Hepatocyte (in vitro differentiated cells): ENCODE data around the gene KIAA1614. TPM values are rescaled to one million over a fixed set of nuclear protein-coding genes. Genes with fewer than 3 reads are reported as not detected.

Source experiments
- DNase-seq: peaks from one replicate; pipeline ENCODE4 v3.0.0-alpha.2; 2016; ENCODE audit warnings: low spot score
- H2AFZ ChIP-seq: fragments of 200-600 bp; sonication (generic); 2 replicates; pipeline ENCODE4 v1.6.0; 2016; ENCODE audit warnings: antibody characterized with exemption, mild to moderate bottlenecking
- H3K27ac ChIP-seq: fragments of 200-600 bp; sonication (generic); 2 replicates; pipeline ENCODE4 v1.5.1; 2016; ENCODE audit warnings: mild to moderate bottlenecking
- H3K27me3 ChIP-seq: fragments of 200-600 bp; sonication (generic); 2 replicates; pipeline ENCODE4 v1.6.1; 2016
- H3K36me3 ChIP-seq: fragments of 200-600 bp; sonication (generic); replicated peaks from 2 replicates; pipeline ENCODE4 v1.5.1; 2016; ENCODE audit warnings: low read depth; ENCODE audit not compliant: insufficient read depth
- H3K4me1 ChIP-seq: fragments of 200-600 bp; sonication (generic); 2 replicates; pipeline ENCODE4 v1.5.1; 2016; ENCODE audit warnings: mild to moderate bottlenecking, moderate library complexity; ENCODE audit not compliant: insufficient read depth
- H3K4me2 ChIP-seq: fragments of 200-600 bp; sonication (generic); 2 replicates; pipeline ENCODE4 v1.6.0; 2016
- H3K4me3 ChIP-seq: fragments of 200-600 bp; sonication (generic); 2 replicates; pipeline ENCODE4 v1.5.1; 2016; ENCODE audit warnings: mild to moderate bottlenecking
- H3K79me2 ChIP-seq: fragments of 200-600 bp; sonication (generic); 2 replicates; pipeline ENCODE4 v1.6.0; 2017; ENCODE audit warnings: mild to moderate bottlenecking
- H3K9me2 ChIP-seq: fragments of 200-600 bp; sonication (generic); replicated peaks from 2 replicates; pipeline ENCODE4 v1.6.0; 2017; ENCODE audit warnings: mild to moderate bottlenecking; ENCODE audit not compliant: insufficient read depth
- H3K9me3 ChIP-seq: fragments of 200-600 bp; sonication (generic); 2 replicates; pipeline ENCODE4 v1.5.1; 2016; ENCODE audit warnings: low read depth, mild to moderate bottlenecking
- H4K20me1 ChIP-seq: fragments of 200-600 bp; sonication (generic); 2 replicates; pipeline ENCODE4 v1.6.0; 2016; ENCODE audit warnings: mild to moderate bottlenecking; ENCODE audit not compliant: insufficient read depth, poor library complexity, severe bottlenecking
- CTCF ChIP-seq: fragments of 200-600 bp; sonication (generic); IDR thresholded peaks from 2 replicates; pipeline ENCODE4 v1.5.1; 2016; ENCODE audit warnings: antibody characterized with exemption, mild to moderate bottlenecking; ENCODE audit not compliant: poor library complexity
- EZH2 ChIP-seq: fragments of 200-600 bp; sonication (generic); IDR thresholded peaks from 2 replicates; pipeline ENCODE4 v1.6.1; 2016; ENCODE audit warnings: antibody characterized with exemption, mild to moderate bottlenecking, borderline replicate concordance
- EZH2phosphoT487 ChIP-seq: fragments of 200-600 bp; sonication (generic); IDR thresholded peaks from one replicate; pipeline ENCODE4 v1.6.1; 2018; ENCODE audit warnings: antibody characterized with exemption, mild to moderate bottlenecking, low read depth, moderate library complexity; ENCODE audit not compliant: unreplicated experiment, severe bottlenecking
- WGBS: methylation state at CpG from one replicate; pipeline ENCODE4 v1.1.6; 2016; ENCODE audit warnings: low lambda C conversion rate; ENCODE audit errors: missing lambda C conversion rate; 5-methylcytosine and 5-hydroxymethylcytosine counted together
- polyA plus RNA-seq: library from polyadenylated mRNA; unstranded; fragments of >200 nt; fragmentation: Nextera tagmentation; extraction: Ambion mirVana; gene quantifications from 2 replicates; pipeline ENCODE4 v1.2.1, GENCODE V29; 2016
- total RNA-seq: library from RNA; depleted of rRNA; stranded (reverse); fragments of >200 nt; gene quantifications from 2 replicates; pipeline ENCODE4 v1.2.3, GENCODE V29; 2014

KIAA1614 gene
- total and polyA plus RNA-seq, 2 experiments from 2014 or later, result 2.5 to 2.6 TPM

- no peaks in the 10 kb centered on the region for H3K36me3 ChIP-seq
- no peaks in the 10 kb centered on the region for H3K9me2 ChIP-seq
- H3K27me3 ChIP-seq, result no peaks in the 10 kb centered on the region
- no peaks in the 10 kb centered on the region for H4K20me1 ChIP-seq
- 33% methylated on average over 13 of the region's 13 CpGs for WGBS
- no peaks in the 10 kb centered on the region for H3K9me3 ChIP-seq
- H3K79me2 ChIP-seq, result no peaks in the 10 kb centered on the region
- DNase-seq, result peak; percentile 39
- TF ChIP-seq EZH2 (no peak), CTCF (no peak), EZH2phosphoT487 (no peak)
- H3K27ac ChIP-seq, result no peak overlapping the region
- peaks cover 39% of the 10 kb centered on the region for H3K4me1 ChIP-seq
- no peak overlapping the region for H2AFZ ChIP-seq
- peak overlapping the region; percentile 53 for H3K4me2 ChIP-seq
- no peak overlapping the region for H3K4me3 ChIP-seq
Observed at GRCh38 chr1:180923021-180923841, 10.5 kb downstream of the KIAA1614 start.

GRCh38 chr1:180923887-180924286 lies 11.2 kb downstream of the KIAA1614 start:
- H3K4me3 ChIP-seq, result no peak overlapping the region
- no peaks in the 10 kb centered on the region for H4K20me1 ChIP-seq
- no peak overlapping the region for H3K4me2 ChIP-seq
- no peaks in the 10 kb centered on the region for H3K9me3 ChIP-seq
- H2AFZ ChIP-seq, result no peak overlapping the region
- no peak for TF ChIP-seq CTCF
- no peak for TF ChIP-seq EZH2
- TF ChIP-seq EZH2phosphoT487, result no peak
- no peak for DNase-seq
- no peak overlapping the region for H3K27ac ChIP-seq
- H3K27me3 ChIP-seq, result no peaks in the 10 kb centered on the region
- H3K9me2 ChIP-seq, result no peaks in the 10 kb centered on the region
- H3K36me3 ChIP-seq, result no peaks in the 10 kb centered on the region
- WGBS, result 63% methylated on average over 4 of the region's 4 CpGs
- no peaks in the 10 kb centered on the region for H3K79me2 ChIP-seq
- H3K4me1 ChIP-seq, result peaks cover 44% of the 10 kb centered on the region

GRCh38 chr1:180924939-180925338 lies 12.2 kb downstream of the KIAA1614 start:
- 87% methylated on average over 2 of the region's 2 CpGs for WGBS
- no peaks in the 10 kb centered on the region for H3K36me3 ChIP-seq
- no peak overlapping the region for H3K27ac ChIP-seq
- TF ChIP-seq CTCF (no peak), EZH2 (no peak), EZH2phosphoT487 (no peak)
- H4K20me1 ChIP-seq, result no peaks in the 10 kb centered on the region
- H3K4me2 ChIP-seq, result no peak overlapping the region
- peaks cover 47% of the 10 kb centered on the region for H3K4me1 ChIP-seq
- no peaks in the 10 kb centered on the region for H3K9me3 ChIP-seq
- H3K9me2 ChIP-seq, result no peaks in the 10 kb centered on the region
- no peak overlapping the region for H2AFZ ChIP-seq
- no peaks in the 10 kb centered on the region for H3K79me2 ChIP-seq
- no peak for DNase-seq
- H3K27me3 ChIP-seq, result no peaks in the 10 kb centered on the region
- no peak overlapping the region for H3K4me3 ChIP-seq
